Motor neuron (in vitro differentiated cells): ENCODE results near the gene CAMTA1. TPM values are rescaled to one million over a fixed set of nuclear protein-coding genes. Genes with fewer than 3 reads are reported as not detected.

Source experiments
- ATAC-seq, 8 experiments: fragments of 200-7000 bp; cut with Tn5 transposase; replicated peaks in 6 of 8; 2 replicates each; pipeline ENCODE4 v1.8.0; 2021; ENCODE audit warnings: mild to moderate bottlenecking in 8 of 8, moderate library complexity in 8 of 8
- H3K27ac ChIP-seq, 2 donors: fragments of 250-450 bp; sonication (Bioruptor Pico); 2 replicates each; pipeline ENCODE4 v1.9.0; 2021; ENCODE audit warnings: antibody characterized with exemption in 2 of 2, mild to moderate bottlenecking in 2 of 2, moderate library complexity in 1 of 2
- H3K4me1 ChIP-seq, 2 donors: fragments of 250-450 bp; sonication (Bioruptor Pico); replicated peaks in 1 of 2; 2 replicates each; pipeline ENCODE4 v1.6.1; 2021; ENCODE audit warnings: antibody characterized with exemption in 2 of 2, mild to moderate bottlenecking in 2 of 2, moderate library complexity in 1 of 2
- H3K4me3 ChIP-seq, 5 donors: fragments of 250-450 bp; sonication (Bioruptor Pico); 2 replicates each; pipeline ENCODE4 v1.9.0; 2021; ENCODE audit warnings: antibody characterized with exemption in 5 of 5, mild to moderate bottlenecking in 5 of 5, moderate library complexity in 4 of 5
- WGBS, 10 experiments: fragments of 450-650 bp; shearing (Covaris generic); methylation state at CpG; one replicate each; pipeline ENCODE4 v1.0.0; 2022; 5-methylcytosine and 5-hydroxymethylcytosine counted together
- in situ Hi-C, 9 experiments: fragments of 400-800 bp; cut with MboI; loops; one replicate each; pipeline ENCODE4 v1.15.0; 2021; ENCODE audit warnings: low sequenced_read_pairs in 9 of 9, low pct_unique_long_range_greater_than_20kb in 2 of 9; ENCODE audit not compliant: unreplicated experiment in 9 of 9
- total RNA-seq, 8 experiments: library from RNA; unstranded; fragments of 300-600 nt; gene quantifications; 2 replicates each; pipeline versions ENCODE4 v1.2.3 to v1.2.4, GENCODE V29; 2022

CAMTA1 gene
- total RNA-seq, 8 experiments from 2014 or later: 38.5 to 145 (median 77.6) TPM

DNA sequence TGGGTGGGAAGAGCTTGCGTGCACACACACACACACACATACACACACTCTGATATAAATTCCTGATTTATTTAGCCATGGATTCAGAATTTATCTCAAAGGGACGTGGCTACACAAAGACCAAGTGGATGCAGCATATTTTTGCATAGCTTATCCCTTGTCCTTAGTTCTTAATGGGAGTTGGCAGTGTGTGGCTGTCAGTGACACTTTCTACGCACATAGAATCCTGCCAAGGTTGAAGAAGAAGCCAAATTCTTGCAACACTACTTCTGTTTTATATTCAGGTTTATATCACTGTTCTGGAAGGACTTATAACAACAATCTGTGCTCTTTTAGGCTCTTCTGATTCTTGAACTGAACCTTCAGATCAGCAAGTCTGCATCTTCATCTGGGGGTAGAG is 292.7 kb downstream of the CAMTA1 start:
- WGBS, 10 experiments: 0 to 86% (median 62%) methylated on average over 1 to 3 of the region's 3 CpGs; no CpG with 5 or more reads in 2 of the 10 experiments

DNA sequence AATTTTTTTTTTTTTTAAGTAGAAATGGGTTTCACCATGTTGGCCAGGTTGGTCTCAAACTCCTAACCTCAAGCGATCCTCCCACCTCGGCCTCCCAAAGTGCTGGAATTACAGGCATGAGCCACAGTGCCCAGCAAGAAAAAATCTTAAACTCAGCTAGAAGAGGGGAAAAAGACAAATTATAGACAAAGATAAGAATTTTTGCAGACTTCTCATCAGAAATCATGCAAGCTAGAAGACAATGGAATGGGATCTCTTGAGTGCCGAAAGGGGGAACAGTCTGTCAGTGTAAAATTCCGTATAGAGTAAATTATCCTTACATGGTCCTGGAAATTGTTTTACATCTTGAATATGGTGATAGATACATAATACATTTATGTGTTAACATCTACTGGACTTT is 294.4 kb downstream of the CAMTA1 start:
- ATAC-seq: no peak
- Histone ChIP-seq H3K27ac (no peak overlapping the region), H3K4me1 (peaks cover 14 to 32% of the 10 kb centered on the region in 2 donors), H3K4me3 (no peak overlapping the region)
- WGBS, 10 experiments: 27 to 94% (median 80%) methylated on average over 2 to 4 of the region's 4 CpGs; no CpG with 5 or more reads in 1 of the 10 experiments
- in situ Hi-C loops: no loop called here

More for the DNA sequence above, 292.7 kb downstream of the CAMTA1 start:
- Histone ChIP-seq H3K4me1 (peaks cover 8 to 22% of the 10 kb centered on the region in 2 donors), H3K27ac (no peak overlapping the region), H3K4me3 (no peak overlapping the region)
- in situ Hi-C loops: no loop called here
- ATAC-seq: no peak

DNA sequence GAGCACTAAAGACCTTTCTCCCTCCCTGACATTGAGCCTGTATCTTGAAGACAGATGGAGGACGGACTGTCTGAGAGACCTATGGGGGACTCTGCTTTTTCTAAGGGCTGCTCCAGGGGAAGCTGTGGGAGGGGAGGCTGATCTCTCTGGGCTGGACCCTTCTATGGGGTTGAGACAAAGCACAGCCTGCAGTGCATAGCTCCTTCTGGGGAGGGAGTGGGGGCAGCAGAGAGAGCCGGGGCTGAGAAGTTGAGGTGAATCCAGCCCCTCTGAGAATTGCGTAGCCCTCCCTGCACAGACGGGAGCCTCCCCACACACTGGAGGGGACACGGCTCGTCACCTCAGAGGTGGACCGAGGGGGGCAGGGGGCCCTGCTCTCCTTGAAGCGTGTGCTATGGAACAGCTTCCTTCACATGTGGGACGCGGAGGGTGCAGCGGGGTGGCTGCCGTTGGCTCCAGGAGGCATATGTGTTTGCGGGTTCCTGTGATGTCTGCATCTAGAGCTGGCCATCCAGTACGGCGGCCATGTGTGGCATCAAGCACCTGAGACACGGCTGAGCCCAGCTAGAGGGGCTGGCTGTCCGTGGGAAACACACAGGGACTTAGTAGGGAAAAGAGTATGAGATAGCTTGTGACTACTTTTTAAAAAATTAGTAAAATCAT is 299.1 kb downstream of the CAMTA1 start:
- no peak overlapping the region for H3K27ac ChIP-seq
- no peak overlapping the region for H3K4me3 ChIP-seq
- in situ Hi-C loops: no loop called here
- peak in 4 of 8 experiments; percentile 16 to 41 (median 30) for ATAC-seq
- WGBS, 10 experiments: 60 to 87% (median 78%) methylated on average over 1 to 10 of the region's 17 CpGs; no CpG with 5 or more reads in 2 of the 10 experiments
- H3K4me1 ChIP-seq: peaks cover 6 to 10% of the 10 kb centered on the region in 2 donors

DNA sequence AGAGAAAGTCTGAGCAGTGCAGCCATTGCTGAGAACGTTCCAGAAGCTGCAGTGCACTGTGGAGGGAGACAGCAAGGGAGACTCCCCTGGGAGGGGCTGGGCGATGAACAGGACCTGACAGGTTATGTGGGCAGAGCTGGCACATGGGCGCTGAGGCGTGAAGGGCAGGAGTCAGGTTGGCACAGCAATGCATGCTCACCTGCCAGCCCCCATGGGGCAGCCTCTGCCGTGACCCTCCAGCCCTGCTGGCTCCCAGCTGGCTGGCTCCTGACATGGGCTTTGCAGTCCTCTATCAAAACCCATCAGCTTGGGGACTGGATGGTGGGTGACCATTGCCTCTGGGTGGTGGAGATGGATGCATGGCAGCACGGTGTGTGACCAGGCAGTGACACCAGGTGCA is 300.3 kb downstream of the CAMTA1 start:
- WGBS, 10 experiments: 8 to 94% (median 61%) methylated on average over 2 to 5 of the region's 6 CpGs; no CpG with 5 or more reads in 4 of the 10 experiments
- in situ Hi-C loops: no loop called here
- no peak for ATAC-seq

DNA sequence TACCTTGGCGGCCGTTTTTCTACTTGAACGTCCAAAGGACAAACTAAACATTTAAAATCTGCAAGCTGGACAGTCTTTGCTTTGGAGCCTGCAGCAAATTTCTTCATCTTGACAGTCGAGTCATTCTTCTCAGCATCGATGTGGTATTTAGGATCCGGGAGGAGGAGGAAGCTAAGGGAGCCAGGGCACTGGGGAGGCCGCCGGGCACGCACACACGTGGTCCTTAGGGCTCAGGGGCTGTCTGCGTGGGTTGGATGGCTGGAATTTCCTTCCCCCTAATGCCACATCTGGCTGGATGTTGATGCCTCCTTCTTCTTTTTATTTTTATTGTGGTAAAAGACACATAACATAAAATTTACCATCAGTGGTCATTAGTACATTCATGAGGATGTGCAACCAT is 300.9 kb downstream of the CAMTA1 start:
- in situ Hi-C loops: no loop called here
- WGBS, 10 experiments: 34 to 87% (median 78%) methylated on average over 1 to 10 of the region's 11 CpGs; no CpG with 5 or more reads in 3 of the 10 experiments
- ATAC-seq: no peak

More for the DNA sequence above, 300.3 kb downstream of the CAMTA1 start:
- Histone ChIP-seq H3K4me3 (no peak overlapping the region), H3K4me1 (peaks cover 6 to 18% of the 10 kb centered on the region in 2 donors), H3K27ac (no peak overlapping the region)

DNA sequence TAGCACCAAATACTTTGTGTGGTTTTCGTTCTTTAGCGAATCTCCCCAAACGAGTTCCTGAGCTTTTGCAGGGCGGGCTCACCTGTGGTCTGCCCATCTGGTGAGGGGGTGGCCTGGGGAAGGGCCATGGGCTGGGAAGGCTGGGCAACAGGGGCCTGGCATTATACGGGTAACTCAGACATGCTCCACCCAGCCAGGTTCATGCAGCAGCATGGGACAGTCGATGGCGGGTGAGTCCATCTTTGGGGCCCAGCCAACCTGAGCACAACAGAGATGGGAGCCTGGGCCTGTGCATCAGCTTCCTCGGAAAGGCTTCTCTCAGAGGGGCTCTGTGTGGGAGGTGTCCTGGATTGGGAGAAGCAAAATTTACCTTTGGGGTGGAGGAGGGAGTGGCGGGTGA is 302.6 kb downstream of the CAMTA1 start:
- Histone ChIP-seq H3K4me1 (peaks cover 6 to 18% of the 10 kb centered on the region in 2 donors), H3K4me3 (no peak overlapping the region), H3K27ac (no peak overlapping the region)
- no peak for ATAC-seq
- 0 to 97% (median 83%) methylated on average over 1 to 6 of the region's 9 CpGs; no CpG with 5 or more reads in 4 of the 10 experiments for WGBS, 10 experiments
- in situ Hi-C loops: no loop called here

More for the DNA sequence above, 300.9 kb downstream of the CAMTA1 start:
- no peak overlapping the region for H3K4me3 ChIP-seq
- H3K4me1 ChIP-seq: peaks cover 6 to 18% of the 10 kb centered on the region in 2 donors
- H3K27ac ChIP-seq: no peak overlapping the region

DNA sequence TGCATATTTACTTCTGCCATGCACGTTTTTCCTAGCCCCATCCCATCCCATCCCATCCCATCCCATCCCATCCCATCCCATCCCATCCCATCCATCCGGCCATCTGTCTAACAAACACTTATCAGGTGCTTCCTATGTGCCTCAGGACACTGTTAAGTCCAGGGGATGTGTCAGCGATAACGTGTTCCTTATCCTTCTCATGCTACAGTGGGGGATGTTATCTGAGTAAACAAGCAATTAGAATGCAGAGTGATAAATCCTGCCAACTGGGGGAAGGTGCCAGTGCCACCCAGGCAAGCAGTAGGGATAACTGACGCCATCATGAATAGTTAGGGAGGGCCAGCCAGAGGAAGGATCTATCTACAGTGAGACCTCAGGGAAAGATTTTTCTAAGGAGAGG is 304.2 kb downstream of the CAMTA1 start:
- Histone ChIP-seq H3K4me1 (peaks cover 3 to 12% of the 10 kb centered on the region in 2 donors), H3K27ac (peak overlapping the region in 1 of 2 donors; percentile 1), H3K4me3 (no peak overlapping the region)
- peak in 5 of 8 experiments; percentile 41 to 90 (median 60) for ATAC-seq
- WGBS, 10 experiments: 0 to 80% (median 65%) methylated on average over 1 to 4 of the region's 5 CpGs; no CpG with 5 or more reads in 4 of the 10 experiments
- in situ Hi-C loops: no loop called here

DNA sequence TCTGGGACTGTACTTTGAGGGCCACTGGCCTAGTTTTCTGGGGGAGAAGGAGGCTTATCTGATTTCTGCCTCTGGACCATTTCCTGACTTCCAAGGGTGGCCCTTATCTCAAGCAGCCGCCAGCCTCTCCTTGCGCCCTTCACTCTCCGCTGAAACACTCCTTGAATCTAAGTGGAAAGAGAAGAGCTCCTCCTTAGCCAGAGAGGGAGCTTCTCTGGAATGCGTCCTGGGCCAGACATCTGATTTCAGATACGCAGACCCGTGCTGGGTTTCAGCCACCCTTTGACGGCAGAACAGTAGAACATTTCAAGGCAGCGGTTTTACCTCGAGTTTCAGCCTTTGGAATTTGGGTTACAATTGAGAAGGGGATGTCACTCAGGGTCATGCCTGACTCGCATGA is 308.0 kb downstream of the CAMTA1 start:
- in situ Hi-C loops: no loop called here
- 27 to 88% (median 67%) methylated on average over 1 to 9 of the region's 10 CpGs; no CpG with 5 or more reads in 3 of the 10 experiments for WGBS, 10 experiments
- H3K4me1 ChIP-seq: peaks cover 8 to 27% of the 10 kb centered on the region in 2 donors
- H3K4me3 ChIP-seq: no peak overlapping the region
- H3K27ac ChIP-seq: no peak overlapping the region
- no peak for ATAC-seq

DNA sequence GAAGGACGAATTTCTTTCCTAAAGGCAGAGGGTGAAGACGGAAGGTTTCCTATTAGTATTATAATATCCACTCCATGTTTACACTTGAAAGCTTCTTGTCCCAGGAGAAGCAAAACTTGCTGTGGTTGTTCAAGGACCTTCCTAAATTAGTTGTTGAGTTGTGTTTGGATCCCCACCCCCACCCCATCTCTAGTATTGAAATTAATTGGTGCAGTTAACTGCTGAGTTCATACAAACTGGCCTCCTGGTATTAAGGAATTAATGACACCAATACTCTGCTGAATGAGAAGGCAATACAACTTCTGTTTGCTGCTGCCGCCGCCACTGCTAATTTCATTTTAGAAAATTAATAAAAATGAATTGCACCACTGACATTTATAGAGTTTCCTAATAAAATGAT is 308.8 kb downstream of the CAMTA1 start:
- no peak for ATAC-seq
- Histone ChIP-seq H3K4me1 (peaks cover 8 to 29% of the 10 kb centered on the region in 2 donors), H3K27ac (no peak overlapping the region), H3K4me3 (no peak overlapping the region)
- in situ Hi-C loops: no loop called here
- WGBS, 10 experiments: 0 to 83% (median 62%) methylated on average over 1 to 4 of the region's 4 CpGs; no CpG with 5 or more reads in 2 of the 10 experiments

DNA sequence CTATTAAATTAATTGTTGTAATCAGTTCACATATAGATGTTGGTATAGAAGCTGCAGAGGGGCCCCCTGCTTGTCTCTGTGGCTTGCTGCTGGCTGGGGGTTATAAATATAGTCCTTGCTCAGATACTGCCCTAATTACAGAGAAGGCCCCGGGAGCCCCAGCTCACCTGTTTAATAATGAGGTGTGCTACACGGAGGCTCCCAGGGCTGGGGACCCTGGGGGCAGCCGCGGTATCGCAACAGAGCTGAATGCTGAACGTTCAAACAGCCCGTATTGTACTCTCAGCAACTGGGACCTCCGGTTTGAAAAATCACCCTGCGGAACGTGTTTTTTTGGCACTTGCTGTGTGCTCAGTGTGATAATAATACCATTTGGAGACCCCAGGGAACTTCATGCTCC is 309.3 kb downstream of the CAMTA1 start:
- ATAC-seq: peak in 2 of 8 experiments; percentile 13 to 52
- no peak overlapping the region for H3K27ac ChIP-seq
- H3K4me3 ChIP-seq: no peak overlapping the region
- peaks cover 11 to 30% of the 10 kb centered on the region in 2 donors for H3K4me1 ChIP-seq
- WGBS, 10 experiments: 7 to 82% (median 75%) methylated on average over 2 to 10 of the region's 10 CpGs; no CpG with 5 or more reads in 5 of the 10 experiments
- in situ Hi-C loops: no loop called here

DNA sequence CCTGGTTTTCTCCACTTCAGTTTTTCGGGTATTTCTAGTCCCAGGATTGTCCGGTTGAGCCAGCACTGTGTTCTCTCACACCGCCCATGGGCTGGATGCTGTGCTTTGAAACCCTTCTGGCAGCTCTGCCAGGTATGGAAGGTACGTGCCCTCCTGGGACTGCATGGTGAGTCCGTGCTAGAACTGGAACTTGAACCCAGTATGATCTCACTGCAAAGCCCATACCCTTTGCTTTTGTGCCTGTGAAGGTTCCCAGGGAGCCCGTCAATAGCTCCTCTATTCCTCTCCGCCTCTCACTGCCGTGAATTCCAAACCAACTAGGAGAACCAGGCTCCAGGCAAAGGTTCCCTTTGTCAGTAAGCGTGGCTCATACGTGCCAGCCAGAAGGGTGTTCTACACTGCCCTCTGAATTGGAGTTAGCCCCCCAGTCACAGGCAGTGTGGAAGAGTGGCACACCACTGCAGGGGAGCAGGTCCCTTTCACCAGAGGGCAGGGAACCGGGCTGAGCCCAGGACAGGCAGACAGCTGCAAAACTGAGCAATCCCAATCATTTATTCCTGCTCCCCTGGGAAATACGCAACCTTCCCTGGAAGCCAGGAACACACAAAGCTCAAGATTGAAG is 310.2 kb downstream of the CAMTA1 start:
- in situ Hi-C loops: no loop called here
- WGBS, 10 experiments: 18 to 90% (median 75%) methylated on average over 2 to 10 of the region's 12 CpGs; no CpG with 5 or more reads in 1 of the 10 experiments
- Histone ChIP-seq H3K27ac (no peak overlapping the region), H3K4me1 (peaks cover 20 to 32% of the 10 kb centered on the region in 2 donors), H3K4me3 (no peak overlapping the region)
- no peak for ATAC-seq

DNA sequence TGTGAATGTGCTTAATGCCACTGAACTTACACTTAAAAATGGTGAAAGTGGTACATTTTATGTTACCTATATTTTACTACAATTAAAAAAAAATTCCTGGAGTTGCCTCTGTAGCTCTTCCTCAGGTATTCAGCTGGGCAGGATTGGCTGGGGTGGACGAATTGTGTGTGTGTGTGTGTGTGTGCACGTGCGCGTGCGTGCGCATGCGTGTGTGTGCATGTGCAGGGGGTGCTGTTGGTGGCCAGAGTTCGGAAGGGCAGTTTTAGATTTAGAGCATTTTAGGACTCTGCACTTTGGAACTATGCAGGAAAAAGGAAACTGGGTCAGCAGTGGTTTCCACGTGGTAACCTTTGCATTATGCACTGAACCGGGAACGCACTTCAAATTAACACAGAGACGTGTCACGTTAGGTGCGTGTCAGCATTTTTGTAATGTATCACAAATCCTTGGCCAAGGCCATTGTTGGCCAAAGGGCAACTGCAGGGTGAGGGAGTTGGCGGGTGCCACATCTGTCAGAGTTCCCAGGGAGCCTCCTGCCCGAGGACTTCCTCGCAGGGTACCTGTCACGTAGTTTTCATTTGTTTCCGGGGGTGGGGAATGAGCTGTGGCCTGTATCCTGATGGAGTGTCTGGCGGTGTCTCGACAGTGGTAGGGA is 312.8 kb downstream of the CAMTA1 start:
- Histone ChIP-seq H3K4me3 (no peak overlapping the region), H3K27ac (no peak overlapping the region), H3K4me1 (peaks cover 23 to 43% of the 10 kb centered on the region in 2 donors)
- WGBS, 10 experiments: 43 to 90% (median 73%) methylated on average over 5 to 12 of the region's 21 CpGs; no CpG with 5 or more reads in 3 of the 10 experiments
- in situ Hi-C loops: no loop called here
- peak in 1 of 8 experiments; percentile 32 for ATAC-seq

DNA sequence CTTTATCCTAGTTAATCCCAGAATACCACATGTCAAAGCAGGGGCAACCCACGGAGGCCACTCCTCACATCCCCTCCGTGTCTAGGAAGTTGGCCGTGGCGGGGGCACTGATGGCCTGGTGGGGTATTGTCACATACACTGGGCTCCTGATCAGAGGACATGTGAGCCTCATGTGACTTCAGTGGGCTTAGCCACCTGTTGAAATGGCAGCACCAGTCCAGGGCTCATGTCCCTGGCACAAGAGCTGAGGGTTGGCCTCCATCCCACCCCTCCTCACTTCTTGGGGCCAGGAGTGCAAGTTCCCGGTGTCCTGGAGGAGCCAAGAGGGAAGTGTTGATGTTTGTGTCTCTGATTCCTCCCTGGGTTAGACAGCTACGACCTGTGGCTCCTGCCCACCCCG is 313.4 kb downstream of the CAMTA1 start:
- H3K4me3 ChIP-seq: no peak overlapping the region
- in situ Hi-C loops: no loop called here
- no peak for ATAC-seq
- H3K4me1 ChIP-seq: peaks cover 23 to 43% of the 10 kb centered on the region in 2 donors
- 0 to 100% (median 88%) methylated on average over 1 to 4 of the region's 7 CpGs; no CpG with 5 or more reads in 6 of the 10 experiments for WGBS, 10 experiments
- no peak overlapping the region for H3K27ac ChIP-seq
